Muscle of back (tissue), 11 donors: ENCODE measurements around the gene METRNL. TPM values are rescaled to one million over a fixed set of nuclear protein-coding genes. Genes with fewer than 3 reads are reported as not detected.
A peak's percentile ranks its signal among the peaks of the same experiment; 100 is the strongest.

Experiments
- DNase-seq, 3 donors: peaks; one replicate each; pipeline versions ENCODE4 v3.0.0 to v3.0.0-alpha.2; 2013
- polyA plus RNA-seq, 10 donors: library from polyadenylated mRNA; unstranded; fragments of 120-200 nt; gene quantifications; one replicate each; pipeline ENCODE4 v1.2.1, GENCODE V29; 2013; ENCODE audit not compliant: insufficient read length in 10 of 10

METRNL gene
- polyA plus RNA-seq, 10 donors, result 16.0 to 38.7 (median 23.9) TPM

- DNase-seq, result peak in 1 of 3 donors; percentile 47
These were observed 744 bp upstream of the METRNL start for GRCh38 chr17:83078378-83079351.

- peak in 1 of 3 donors; percentile 42 for DNase-seq
These were observed 563 bp downstream of the METRNL start for GRCh38 chr17:83079766-83080578.

GRCh38 chr17:83080579-83080857 lies 1.1 kb downstream of the METRNL start:
- DNase-seq, result no peak

GRCh38 chr17:83080858-83081683 lies 1.7 kb downstream of the METRNL start:
- peak in 1 of 3 donors; percentile 64 for DNase-seq

GRCh38 chr17:83081684-83082201 lies 2.3 kb downstream of the METRNL start:
- peak in 1 of 3 donors; percentile 64 for DNase-seq

- DNase-seq, result no peak
These were observed 3.0 kb downstream of the METRNL start for GRCh38 chr17:83082424-83082823.

GRCh38 chr17:83082909-83083367 lies 3.5 kb downstream of the METRNL start:
- no peak for DNase-seq

GRCh38 chr17:83083368-83084201 lies 4.2 kb downstream of the METRNL start:
- DNase-seq, result peak; percentile 85 to 94 (median 94)

- DNase-seq, result no peak
These were observed 4.8 kb downstream of the METRNL start for GRCh38 chr17:83084214-83084613.

GRCh38 chr17:83084621-83085056 lies 5.2 kb downstream of the METRNL start:
- no peak for DNase-seq

GRCh38 chr17:83085103-83085502 lies 5.7 kb downstream of the METRNL start:
- no peak for DNase-seq

GRCh38 chr17:83085526-83086198 lies 6.3 kb downstream of the METRNL start:
- no peak for DNase-seq

- DNase-seq, result no peak
These were observed 6.9 kb downstream of the METRNL start for GRCh38 chr17:83086199-83086880.

- DNase-seq, result no peak
These were observed 7.7 kb downstream of the METRNL start for GRCh38 chr17:83086907-83087787.

- DNase-seq, result no peak
These were observed 8.5 kb downstream of the METRNL start for GRCh38 chr17:83087788-83088360.

- DNase-seq, result no peak
These were observed 9.0 kb downstream of the METRNL start for GRCh38 chr17:83088451-83088850.

- no peak for DNase-seq
These were observed 9.5 kb downstream of the METRNL start for GRCh38 chr17:83088909-83089308.
